Right atrium auricular region (tissue), 2 donors: ENCODE data around the gene CASKIN2. TPM values are rescaled to one million over a fixed set of nuclear protein-coding genes. Genes with fewer than 3 reads are reported as not detected.

Experiments
- DNase-seq: peaks from one replicate; pipeline ENCODE4 v3.0.0-alpha.2; 2019; ENCODE audit warnings: low spot score
- H3K27ac ChIP-seq, 2 donors: fragments of 200-600 bp; sonication (generic); 1 replicate in 1 of 2; 2 replicates in 1 of 2; pipeline ENCODE4 v1.5.1; 2016 to 2019
- H3K27me3 ChIP-seq, 2 donors: fragments of 200-600 bp; sonication (generic); one replicate each; pipeline versions ENCODE4 v1.5.1 to v1.6.0; 2017 to 2019
- H3K36me3 ChIP-seq: fragments of 200-600 bp; sonication (generic); one replicate; pipeline ENCODE4 v1.5.1; 2016
- H3K4me1 ChIP-seq, 2 donors: fragments of 200-600 bp; sonication (generic); one replicate each; pipeline versions ENCODE4 v1.5.1 to v1.6.0; 2017 to 2019
- H3K4me3 ChIP-seq, 2 donors: fragments of 200-600 bp; sonication (generic); 1 replicate in 1 of 2; 2 replicates in 1 of 2; pipeline ENCODE4 v1.5.1; 2017 to 2019; ENCODE audit warnings: mild to moderate bottlenecking in 1 of 2, moderate library complexity in 1 of 2
- H3K9me3 ChIP-seq, 2 donors: fragments of 200-600 bp; sonication (generic); one replicate each; pipeline ENCODE4 v1.5.1; 2019
- CTCF ChIP-seq, 2 donors: fragments of 200-600 bp; sonication (generic); IDR thresholded peaks; one replicate each; pipeline ENCODE4 v1.5.1; 2019; ENCODE audit warnings: antibody characterized with exemption in 2 of 2
- total RNA-seq, 2 donors: library from RNA; depleted of rRNA; stranded (reverse); fragments of >200 nt; gene quantifications; one replicate each; pipeline ENCODE4 v1.1.0, GENCODE V29; 2016

Gene CASKIN2
- total RNA-seq, 2 donors from 2014 or later: 18.3 to 28.7 TPM

- no peak overlapping the region for H3K4me3 ChIP-seq
- peaks cover 0 to 44% of the 10 kb centered on the region in 2 donors for H3K4me1 ChIP-seq
- H3K9me3 ChIP-seq: no peaks in the 10 kb centered on the region
- no peaks in the 10 kb centered on the region for H3K27me3 ChIP-seq
- H3K36me3 ChIP-seq: peaks cover 71% of the 10 kb centered on the region
- H3K27ac ChIP-seq: no peak overlapping the region
- no peak for DNase-seq
- TF ChIP-seq CTCF (IDR thresholded peaks at IDR 0.05): no peak
Observed at GRCh38 chr17:75505640-75506039, 9.7 kb downstream of the CASKIN2 start.

- H3K27me3 ChIP-seq: no peaks in the 10 kb centered on the region
- H3K36me3 ChIP-seq: peaks cover 77% of the 10 kb centered on the region
- no peak for DNase-seq
Observed at GRCh38 chr17:75505152-75505409, 10.3 kb downstream of the CASKIN2 start.

GRCh38 chr17:75504347-75505151, 10.8 kb downstream of the CASKIN2 start:
- Histone ChIP-seq H3K4me1 (peaks cover 0 to 44% of the 10 kb centered on the region in 2 donors), H3K27me3 (no peaks in the 10 kb centered on the region), H3K9me3 (no peaks in the 10 kb centered on the region), H3K4me3 (no peak overlapping the region), H3K27ac (peak overlapping the region in 1 of 2 donors; percentile 11), H3K36me3 (peaks cover 78% of the 10 kb centered on the region)
- no peak for DNase-seq
- peak; percentile 51 to 68 for TF ChIP-seq CTCF (IDR thresholded peaks at IDR 0.05)

More at GRCh38 chr17:75505152-75505409, 10.3 kb downstream of the CASKIN2 start:
- TF ChIP-seq CTCF (IDR thresholded peaks at IDR 0.05): no peak
- Histone ChIP-seq H3K27ac (no peak overlapping the region), H3K4me3 (no peak overlapping the region), H3K9me3 (no peaks in the 10 kb centered on the region), H3K4me1 (peaks cover 0 to 44% of the 10 kb centered on the region in 2 donors)

GRCh38 chr17:75503976-75504346, 11.4 kb downstream of the CASKIN2 start:
- Histone ChIP-seq H3K4me3 (no peak overlapping the region), H3K4me1 (peaks cover 0 to 44% of the 10 kb centered on the region in 2 donors), H3K27ac (no peak overlapping the region), H3K9me3 (no peaks in the 10 kb centered on the region), H3K36me3 (peaks cover 79% of the 10 kb centered on the region), H3K27me3 (no peaks in the 10 kb centered on the region)
- no peak for DNase-seq
- no peak for TF ChIP-seq CTCF (IDR thresholded peaks at IDR 0.05)

GRCh38 chr17:75503337-75503950, 11.9 kb downstream of the CASKIN2 start:
- TF ChIP-seq CTCF (IDR thresholded peaks at IDR 0.05): no peak
- Histone ChIP-seq H3K27ac (no peak overlapping the region), H3K4me3 (no peak overlapping the region), H3K9me3 (no peaks in the 10 kb centered on the region), H3K27me3 (no peaks in the 10 kb centered on the region), H3K36me3 (peaks cover 84% of the 10 kb centered on the region), H3K4me1 (peaks cover 0 to 44% of the 10 kb centered on the region in 2 donors)
- no peak for DNase-seq
